PC-3 (cell line): ENCODE measurements around the gene ITGB1BP1. TPM values are rescaled to one million over a fixed set of nuclear protein-coding genes. Genes with fewer than 3 reads are reported as not detected.

Experiments
- ATAC-seq: fragments of 200-7000 bp; cut with Tn5 transposase; 2 replicates; pipeline ENCODE4 v1.9.1; 2020; ENCODE audit warnings: mild to moderate bottlenecking, moderate library complexity
- BruUV-seq: library from RNA; stranded (reverse); fragments of 400-500 nt; replicated peaks from 2 replicates; lab custom pipeline; 2021; lab: Mats Ljungman, UMichigan
- CTCF ChIA-PET: fragments of 300-600 bp; sonication (Branson Sonifier 250); formaldehyde crosslinking; loops from one replicate; lab custom pipeline; 2022; ENCODE audit warnings: antibody characterized with exemption; lab: Charles Lee
- POLR2A ChIA-PET: fragments of 300-600 bp; sonication (Branson Sonifier 250); formaldehyde crosslinking; loops from one replicate; lab custom pipeline; 2022; ENCODE audit warnings: antibody characterized with exemption; ENCODE audit not compliant: unreplicated experiment; lab: Charles Lee
- DNase-seq: peaks from one replicate; pipeline ENCODE4 v3.0.0-alpha.2; 2015
- H2AFZ ChIP-seq: fragments of 300-600 bp; sonication (generic); 2 replicates; pipeline ENCODE4 v1.6.0; 2016; ENCODE audit warnings: antibody characterized with exemption, low read length
- H3F3A ChIP-seq: fragments of 300-600 bp; sonication (generic); one replicate; pipeline ENCODE4 v1.6.0; 2017; ENCODE audit warnings: antibody characterized with exemption, low read length, control low read depth, mild to moderate bottlenecking; ENCODE audit not compliant: unreplicated experiment
- H3K27ac ChIP-seq: fragments of 300-600 bp; sonication (generic); 2 replicates; pipeline ENCODE4 v1.5.1; 2016; ENCODE audit warnings: mild to moderate bottlenecking, low read length
- H3K27me3 ChIP-seq: fragments of 300-600 bp; sonication (generic); 2 replicates; pipeline ENCODE4 v1.6.1; 2016; ENCODE audit warnings: low read length, mixed read lengths
- H3K36me3 ChIP-seq: fragments of 300-600 bp; sonication (generic); 2 replicates; pipeline ENCODE4 v1.6.1; 2016; ENCODE audit warnings: low read depth, mixed run types, low read length, mixed read lengths
- H3K4me1 ChIP-seq: fragments of 300-600 bp; sonication (generic); 2 replicates; pipeline ENCODE4 v1.5.1; 2016; ENCODE audit warnings: low read length; ENCODE audit not compliant: insufficient read depth
- H3K4me2 ChIP-seq: fragments of 300-600 bp; sonication (generic); 2 replicates; pipeline ENCODE4 v1.6.0; 2016; ENCODE audit warnings: low read length
- H3K4me3 ChIP-seq: fragments of 300-600 bp; sonication (generic); 2 replicates; pipeline ENCODE4 v1.5.1; 2016; ENCODE audit warnings: mild to moderate bottlenecking, low read length, mixed read lengths
- H3K79me2 ChIP-seq: fragments of 300-600 bp; sonication (generic); 2 replicates; pipeline ENCODE4 v1.6.1; 2017; ENCODE audit warnings: low read length, mixed read lengths
- H3K9ac ChIP-seq: fragments of 300-600 bp; sonication (generic); 2 replicates; pipeline ENCODE4 v1.6.0; 2016; ENCODE audit warnings: mild to moderate bottlenecking, low read length
- H3K9me2 ChIP-seq: fragments of 300-600 bp; sonication (generic); replicated peaks from 2 replicates; pipeline ENCODE4 v1.6.1; 2016; ENCODE audit warnings: mixed run types, low read length, mixed read lengths
- H3K9me3 ChIP-seq: fragments of 300-600 bp; sonication (generic); 2 replicates; pipeline ENCODE4 v1.6.1; 2016; ENCODE audit warnings: low read length, mixed read lengths
- H4K20me1 ChIP-seq: fragments of 300-600 bp; sonication (generic); 2 replicates; pipeline ENCODE4 v1.6.1; 2016; ENCODE audit warnings: low read length, mixed read lengths
- EZH2 ChIP-seq: fragments of 300-600 bp; sonication (generic); IDR thresholded peaks from one replicate; pipeline ENCODE4 v1.6.1; 2017; ENCODE audit warnings: antibody characterized with exemption, mild to moderate bottlenecking, low read length; ENCODE audit not compliant: unreplicated experiment
- EZH2phosphoT487 ChIP-seq: fragments of 300-600 bp; sonication (generic); IDR thresholded peaks from 2 replicates; pipeline ENCODE4 v1.6.1; 2018; ENCODE audit warnings: mild to moderate bottlenecking, antibody characterized with exemption, low read length, borderline replicate concordance
- intact Hi-C: fragments of 100-400 bp; cut with micrococcal nuclease; formaldehyde crosslinking; loops from 2 replicates; pipeline ENCODE4 v1.9.0; 2023
- total RNA-seq: library from RNA; depleted of rRNA; stranded (reverse); fragments of >200 nt; gene quantifications from 2 replicates; pipeline ENCODE4 v1.2.3, GENCODE V29; 2014
- TF ChIP-seq, protein P1 (sequence below): fragments of 300-600 bp; sonication (generic); conservative IDR thresholded peaks from 2 replicates; pipeline ENCODE4 v1.5.1; 2017; ENCODE audit warnings: antibody characterized with exemption, low read depth, mild to moderate bottlenecking, low read length

ITGB1BP1 gene
- total RNA-seq, 1 experiment from 2014 or later: 77.6 TPM

DNA sequence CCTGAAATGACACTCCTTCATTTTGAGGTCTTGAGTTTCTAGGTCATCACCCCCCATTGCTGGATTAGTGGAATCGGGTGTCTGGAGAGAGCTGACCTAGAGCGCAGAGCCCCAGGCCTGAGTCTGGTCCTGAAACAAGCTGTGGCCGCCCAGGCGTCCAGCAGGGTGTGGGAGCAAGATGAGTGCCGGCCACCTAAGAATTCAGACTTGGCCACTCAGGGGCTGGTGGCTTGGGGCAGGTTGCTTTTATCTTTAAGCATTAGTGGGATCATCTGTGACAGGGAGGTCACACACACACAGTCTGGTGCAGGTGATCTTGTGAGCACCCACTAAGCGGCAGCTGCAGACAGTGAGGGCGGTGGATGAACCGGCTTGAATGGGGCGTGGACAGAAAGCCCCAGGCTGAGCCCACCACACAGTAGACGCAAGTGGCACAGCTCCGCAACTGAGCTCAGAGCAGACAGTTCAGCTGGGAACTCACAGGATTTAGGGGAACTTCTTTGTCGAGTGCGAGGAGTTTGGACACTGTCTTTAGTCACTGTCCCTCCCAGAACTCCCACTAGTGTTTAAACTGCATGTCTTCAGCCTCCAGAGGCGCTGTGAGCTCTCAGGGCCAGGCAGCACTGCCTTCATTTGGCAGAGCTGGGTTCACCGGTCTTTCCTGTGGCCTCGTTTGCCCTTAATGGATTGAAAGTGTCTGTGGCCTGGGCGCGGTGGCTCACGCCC lies 21.5 kb downstream of the ITGB1BP1 start:
- Histone ChIP-seq H3K9me3 (no peaks in the 10 kb centered on the region), H3K9me2 (no peaks in the 10 kb centered on the region), H3K27me3 (no peaks in the 10 kb centered on the region), H3K4me3 (no peak overlapping the region), H3K79me2 (no peaks in the 10 kb centered on the region), H3K4me1 (peaks cover 7% of the 10 kb centered on the region), H4K20me1 (0 out of 2 replicates have a peak, but pooled peaks cover 4% of the 10 kb centered on the region), H3K9ac (no peak overlapping the region), H2AFZ (no peak overlapping the region), H3K4me2 (no peak overlapping the region), H3K36me3 (peaks cover 28% of the 10 kb centered on the region), H3F3A (no peaks in the 10 kb centered on the region), H3K27ac (no peak overlapping the region)
- intact Hi-C loops: no loop called here
- no peak for ATAC-seq
- no peak for TF ChIP-seq EZH2phosphoT487
- no peak for TF ChIP-seq EZH2
- TF ChIP-seq, protein P1, sequence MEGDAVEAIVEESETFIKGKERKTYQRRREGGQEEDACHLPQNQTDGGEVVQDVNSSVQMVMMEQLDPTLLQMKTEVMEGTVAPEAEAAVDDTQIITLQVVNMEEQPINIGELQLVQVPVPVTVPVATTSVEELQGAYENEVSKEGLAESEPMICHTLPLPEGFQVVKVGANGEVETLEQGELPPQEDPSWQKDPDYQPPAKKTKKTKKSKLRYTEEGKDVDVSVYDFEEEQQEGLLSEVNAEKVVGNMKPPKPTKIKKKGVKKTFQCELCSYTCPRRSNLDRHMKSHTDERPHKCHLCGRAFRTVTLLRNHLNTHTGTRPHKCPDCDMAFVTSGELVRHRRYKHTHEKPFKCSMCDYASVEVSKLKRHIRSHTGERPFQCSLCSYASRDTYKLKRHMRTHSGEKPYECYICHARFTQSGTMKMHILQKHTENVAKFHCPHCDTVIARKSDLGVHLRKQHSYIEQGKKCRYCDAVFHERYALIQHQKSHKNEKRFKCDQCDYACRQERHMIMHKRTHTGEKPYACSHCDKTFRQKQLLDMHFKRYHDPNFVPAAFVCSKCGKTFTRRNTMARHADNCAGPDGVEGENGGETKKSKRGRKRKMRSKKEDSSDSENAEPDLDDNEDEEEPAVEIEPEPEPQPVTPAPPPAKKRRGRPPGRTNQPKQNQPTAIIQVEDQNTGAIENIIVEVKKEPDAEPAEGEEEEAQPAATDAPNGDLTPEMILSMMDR: no peak
- CTCF ChIA-PET: no interaction called here
- POLR2A ChIA-PET: no interaction called here
- BruUV-seq: no TSS peak
- DNase-seq: no peak

DNA sequence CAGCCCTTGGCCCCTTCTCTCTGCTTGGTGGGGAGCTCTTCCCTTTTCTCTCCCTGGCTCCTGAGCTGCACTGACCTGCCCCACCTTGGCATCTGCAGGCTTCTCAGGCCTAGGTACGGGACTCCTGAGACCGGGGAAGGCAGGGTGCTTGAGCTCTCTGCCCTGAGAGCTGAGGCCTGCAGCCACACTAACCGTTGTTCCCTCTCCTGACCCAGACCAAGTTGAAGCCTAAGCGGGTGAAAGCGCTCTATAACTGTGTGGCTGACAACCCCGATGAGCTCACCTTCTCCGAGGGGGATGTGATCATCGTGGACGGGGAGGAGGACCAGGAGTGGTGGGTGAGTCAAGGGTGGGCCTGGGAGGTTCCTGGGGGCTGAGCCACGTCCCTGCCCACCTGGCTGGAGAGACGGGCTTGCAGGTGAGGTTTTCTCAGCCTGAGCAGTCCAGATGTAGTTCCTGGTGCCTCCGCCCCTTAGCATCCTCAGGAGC lies 22.2 kb downstream of the ITGB1BP1 start:
- BruUV-seq: no TSS peak
- ChIA-PET CTCF (no interaction called here), POLR2A (no interaction called here)
- Histone ChIP-seq H3K79me2 (no peaks in the 10 kb centered on the region), H2AFZ (no peak overlapping the region), H4K20me1 (0 out of 2 replicates have a peak, but pooled peaks cover 4% of the 10 kb centered on the region), H3K9ac (no peak overlapping the region), H3K9me2 (no peaks in the 10 kb centered on the region), H3K36me3 (peaks cover 24% of the 10 kb centered on the region), H3K4me1 (peaks cover 7% of the 10 kb centered on the region), H3K4me3 (no peak overlapping the region), H3K27me3 (no peaks in the 10 kb centered on the region), H3F3A (no peaks in the 10 kb centered on the region), H3K4me2 (no peak overlapping the region), H3K27ac (no peak overlapping the region), H3K9me3 (no peaks in the 10 kb centered on the region)
- intact Hi-C loops: no loop called here
- DNase-seq (no peak), ATAC-seq (no peak)
- TF ChIP-seq, protein P1: no peak
- no peak for TF ChIP-seq EZH2phosphoT487
- TF ChIP-seq EZH2: no peak
